Body of pancreas (tissue), 4 donors: ENCODE measurements around the gene WIPF3. TPM values are rescaled to one million over a fixed set of nuclear protein-coding genes. Genes with fewer than 3 reads are reported as not detected.

Experiments
- ATAC-seq: fragments of 150-250 bp; one replicate; pipeline ENCODE4 v1.9.1; 2016
- DNase-seq, 4 donors: peaks; one replicate each; pipeline ENCODE4 v3.0.0-alpha.2; 2019
- H3K27ac ChIP-seq, 4 donors: fragments of 200-600 bp; sonication (generic); 1 replicate in 3 of 4; 2 replicates in 1 of 4; pipeline versions ENCODE4 v1.5.1 to v1.6.1; 2016 to 2019; ENCODE audit warnings: mild to moderate bottlenecking in 1 of 4, mixed read lengths in 1 of 4, moderate library complexity in 1 of 4
- H3K27me3 ChIP-seq, 2 donors: fragments of 200-600 bp; sonication (generic); one replicate each; pipeline ENCODE4 v1.6.0; 2016; ENCODE audit warnings: mild to moderate bottlenecking in 1 of 2
- H3K36me3 ChIP-seq, 2 donors: fragments of 200-600 bp; sonication (generic); replicated peaks in 1 of 2; 2 replicates each; pipeline ENCODE4 v1.5.1; 2016; ENCODE audit warnings: low read depth in 2 of 2; ENCODE audit not compliant: insufficient read depth in 1 of 2
- H3K4me1 ChIP-seq: fragments of 200-600 bp; sonication (generic); one replicate; pipeline ENCODE4 v1.6.0; 2016
- H3K4me3 ChIP-seq, 2 donors: fragments of 200-600 bp; sonication (generic); 1 replicate in 1 of 2; 2 replicates in 1 of 2; pipeline ENCODE4 v1.5.1; 2016 to 2019
- H3K9me3 ChIP-seq, 3 donors: fragments of 200-600 bp; sonication (generic); 1 replicate in 2 of 3; 2 replicates in 1 of 3; pipeline ENCODE4 v1.5.1; 2016
- CTCF ChIP-seq, 7 experiments: fragments of 450-650 bp in 4 of 7; fragments of 200-600 bp in 3 of 7; sonication (generic) in 3 of 7; IDR thresholded peaks; one replicate each; pipeline ENCODE4 v1.5.1; 2016 to 2019; ENCODE audit warnings: antibody characterized with exemption in 7 of 7
- POLR2A ChIP-seq, 3 donors: fragments of 450-650 bp; IDR thresholded peaks; one replicate each; pipeline ENCODE4 v1.6.1; 2016; ENCODE audit warnings: antibody characterized with exemption in 3 of 3, mild to moderate bottlenecking in 2 of 3
- WGBS, 2 donors: methylation state at CpG; one replicate each; pipeline ENCODE4 v1.1.5; 2017; 5-methylcytosine and 5-hydroxymethylcytosine counted together
- intact Hi-C: fragments of 100-400 bp; cut with DNase I; formaldehyde crosslinking; loops from one replicate; pipeline ENCODE4 v1.15.1; 2023
- total RNA-seq, 2 donors: library from RNA; depleted of rRNA; stranded (reverse); fragments of >200 nt; gene quantifications; one replicate each; pipeline ENCODE4 v1.1.0, GENCODE V29; 2016

The WIPF3 gene
- total RNA-seq, 2 donors from 2014 or later, result 0.33 to 1.0 TPM

- 90% methylated on average over 11 of the region's 11 CpGs for WGBS, 2 donors
- TF ChIP-seq POLR2A (IDR thresholded peaks at IDR 0.05), result no peak
- no peak for TF ChIP-seq CTCF (IDR thresholded peaks at IDR 0.05)
- H3K4me3 ChIP-seq, result no peak overlapping the region
- ATAC-seq, result no peak
- H3K36me3 ChIP-seq, result no peaks in the 10 kb centered on the region
- no peak for DNase-seq
- H3K9me3 ChIP-seq, result no peaks in the 10 kb centered on the region
- H3K27ac ChIP-seq, result no peak overlapping the region
- intact Hi-C loops, result no loop called here
- no peaks in the 10 kb centered on the region for H3K27me3 ChIP-seq
- H3K4me1 ChIP-seq, result no peaks in the 10 kb centered on the region
Measured at GRCh38 chr7:29841926-29842701, 35.8 kb downstream of the WIPF3 start.

GRCh38 chr7:29843093-29843492 lies 36.8 kb downstream of the WIPF3 start:
- H3K27me3 ChIP-seq, result no peaks in the 10 kb centered on the region
- no peaks in the 10 kb centered on the region for H3K4me1 ChIP-seq
- no peak for DNase-seq
- no peak overlapping the region for H3K27ac ChIP-seq
- ATAC-seq, result peak; percentile 27
- H3K9me3 ChIP-seq, result no peaks in the 10 kb centered on the region
- H3K4me3 ChIP-seq, result no peak overlapping the region
- TF ChIP-seq CTCF (IDR thresholded peaks at IDR 0.05) (no peak), POLR2A (IDR thresholded peaks at IDR 0.05) (no peak)
- H3K36me3 ChIP-seq, result no peaks in the 10 kb centered on the region
- WGBS, 2 donors, result 79 to 81% methylated on average over 8 of the region's 8 CpGs
- intact Hi-C loops, result no loop called here

GRCh38 chr7:29843726-29844125 lies 37.4 kb downstream of the WIPF3 start:
- Histone ChIP-seq H3K27ac (no peak overlapping the region), H3K36me3 (no peaks in the 10 kb centered on the region), H3K4me1 (no peaks in the 10 kb centered on the region), H3K27me3 (no peaks in the 10 kb centered on the region), H3K4me3 (no peak overlapping the region), H3K9me3 (no peaks in the 10 kb centered on the region)
- DNase-seq, result peak in 1 of 4 donors; percentile 32
- TF ChIP-seq CTCF (IDR thresholded peaks at IDR 0.05) (no peak), POLR2A (IDR thresholded peaks at IDR 0.05) (no peak)
- WGBS, 2 donors, result 44 to 66% methylated on average over 4 of the region's 4 CpGs
- peak; percentile 30 for ATAC-seq
- intact Hi-C loops, result no loop called here

GRCh38 chr7:29844559-29844958 lies 38.3 kb downstream of the WIPF3 start:
- DNase-seq (no peak), ATAC-seq (no peak)
- no peaks in the 10 kb centered on the region for H3K27me3 ChIP-seq
- no peak overlapping the region for H3K27ac ChIP-seq
- no peaks in the 10 kb centered on the region for H3K9me3 ChIP-seq
- peaks cover 5% of the 10 kb centered on the region for H3K4me1 ChIP-seq
- H3K36me3 ChIP-seq, result no peaks in the 10 kb centered on the region
- TF ChIP-seq POLR2A (IDR thresholded peaks at IDR 0.05) (no peak), CTCF (IDR thresholded peaks at IDR 0.05) (no peak)
- no peak overlapping the region for H3K4me3 ChIP-seq
- 95 to 97% methylated on average over 9 of the region's 9 CpGs for WGBS, 2 donors
- intact Hi-C loops, result no loop called here

- Histone ChIP-seq H3K9me3 (no peaks in the 10 kb centered on the region), H3K4me3 (no peak overlapping the region), H3K36me3 (no peaks in the 10 kb centered on the region), H3K27me3 (no peaks in the 10 kb centered on the region), H3K4me1 (peaks cover 13% of the 10 kb centered on the region), H3K27ac (no peak overlapping the region)
- TF ChIP-seq CTCF (IDR thresholded peaks at IDR 0.05), result no peak
- TF ChIP-seq POLR2A (IDR thresholded peaks at IDR 0.05), result no peak
- intact Hi-C loops, result no loop called here
- WGBS, 2 donors, result 89 to 91% methylated on average over 6 of the region's 6 CpGs
- no peak for DNase-seq
- no peak for ATAC-seq
Measured at GRCh38 chr7:29847496-29847895, 41.2 kb downstream of the WIPF3 start.
